GM19452 (cell line): ENCODE data around the gene MXRA7.
"Not testable (repeated sequence)": the region's sequence is repeated elsewhere in the genome, so short reads cannot be mapped to it uniquely, and the experiment has no call there.

Experiments
- ATAC-seq: cut with Tn5 transposase; IDR thresholded peaks from one replicate; pipeline ENCODE4 v1.9.1; 2021; ENCODE audit not compliant: unreplicated experiment

MXRA7 gene

DNA sequence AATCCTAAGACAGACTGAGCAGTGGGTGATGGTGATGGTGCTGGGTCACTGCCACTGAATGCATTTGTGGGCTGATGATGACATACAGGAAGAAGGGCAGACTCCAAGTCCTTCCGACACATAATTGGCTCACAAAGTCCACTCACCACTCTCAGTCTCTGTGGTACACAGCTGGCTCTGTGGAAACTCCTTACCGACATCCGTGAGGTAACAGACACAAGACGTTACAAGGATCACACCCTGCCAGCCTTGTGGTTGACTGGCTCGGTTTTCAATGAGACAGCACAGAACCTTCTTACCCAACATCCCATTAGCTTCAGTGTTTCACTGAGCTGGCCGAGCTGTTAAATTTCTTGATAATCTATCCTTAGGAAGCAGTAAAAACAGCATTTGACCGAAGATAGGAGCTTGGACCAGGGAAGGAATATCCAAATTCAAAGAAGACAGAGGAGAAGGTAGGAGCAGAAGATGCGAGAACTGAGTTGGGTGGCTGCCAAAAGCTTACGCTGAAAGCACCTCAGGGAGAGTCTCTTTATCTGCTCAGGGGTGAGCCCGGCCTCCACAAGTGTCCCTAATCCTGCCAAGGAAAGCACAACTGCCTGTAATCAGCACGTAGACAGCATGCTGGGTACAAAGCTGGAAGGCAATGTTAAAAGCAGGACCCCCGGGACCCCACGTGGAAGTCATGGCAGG, 5.5 kb upstream of the MXRA7 start:
- ATAC-seq, result no peak

DNA sequence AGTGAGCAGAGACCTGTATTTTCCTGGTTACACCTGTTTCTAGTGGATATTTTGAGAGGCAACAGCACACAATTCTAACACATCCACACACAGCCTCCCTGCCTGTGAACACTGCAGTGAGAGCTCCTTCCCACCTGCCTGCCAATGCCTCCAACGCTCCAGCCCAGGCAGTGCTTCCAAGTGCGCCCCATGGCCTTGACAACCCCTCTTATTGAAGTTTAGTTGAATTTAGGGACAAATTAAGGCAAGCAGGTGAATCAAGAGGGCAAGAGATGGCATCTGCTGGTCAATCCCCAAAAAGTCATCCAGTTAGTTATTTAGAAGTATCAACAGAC, 4.7 kb upstream of the MXRA7 start:
- ATAC-seq, result no peak

DNA sequence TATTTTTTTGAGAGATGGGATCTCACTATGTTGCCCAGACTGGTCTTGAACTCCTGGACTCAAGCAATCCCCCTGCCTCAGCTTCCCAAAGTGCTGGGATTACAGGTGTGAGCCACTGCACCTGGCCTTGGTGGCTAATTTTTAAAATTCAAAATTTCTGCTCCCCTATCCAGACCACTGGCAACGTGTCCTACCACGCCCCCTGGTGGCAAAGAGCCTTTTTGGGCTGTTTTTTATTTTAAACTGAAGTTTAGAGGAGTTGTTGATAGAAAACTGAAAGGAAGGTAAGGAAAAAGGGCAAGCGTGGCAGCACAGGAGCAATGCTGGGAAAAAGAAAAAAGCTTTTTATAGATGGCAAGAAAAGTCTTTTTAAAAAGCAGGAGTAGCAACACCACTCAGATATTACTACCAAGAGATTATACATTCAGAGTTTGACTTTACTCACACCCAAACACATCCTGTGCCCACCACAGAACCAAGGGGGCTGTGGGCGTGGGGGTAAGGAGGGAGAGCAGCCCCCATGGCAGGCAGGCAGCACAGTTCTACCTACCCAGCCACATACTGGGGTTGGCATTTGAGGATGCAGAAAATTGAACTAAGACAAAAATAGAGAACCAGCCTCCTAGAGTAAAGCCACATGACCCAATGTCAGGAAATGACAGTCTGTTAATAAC, 4.2 kb upstream of the MXRA7 start:
- ATAC-seq, result no peak

- no peak for ATAC-seq
Observed at GRCh38 chr17:76714336-76714735, 3.6 kb upstream of the MXRA7 start.

DNA sequence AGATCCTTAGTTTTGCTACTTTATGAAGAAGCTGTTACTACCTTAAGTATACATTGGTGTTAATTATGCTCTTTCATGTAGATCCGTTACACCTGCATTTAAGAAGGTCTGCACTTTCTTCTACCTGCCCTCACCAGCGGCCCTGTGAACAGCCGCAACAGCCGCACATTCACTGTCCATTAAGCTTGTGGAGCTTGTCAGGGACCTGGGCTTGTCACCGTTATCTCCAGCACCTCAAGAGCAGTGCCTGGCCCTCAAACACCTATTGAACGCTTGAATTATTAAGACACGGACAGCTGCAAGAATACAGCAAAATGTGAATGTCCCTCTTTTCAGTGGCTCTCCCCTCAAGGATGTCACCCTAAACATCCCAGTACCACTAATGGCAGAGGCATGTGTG, 3.0 kb upstream of the MXRA7 start:
- no peak for ATAC-seq

GRCh38 chr17:76712321-76712720, 1.6 kb upstream of the MXRA7 start:
- ATAC-seq, result not testable (repeated sequence)

- ATAC-seq, result not testable (repeated sequence)
Observed at GRCh38 chr17:76709951-76710862, 558 bp downstream of the MXRA7 start.

DNA sequence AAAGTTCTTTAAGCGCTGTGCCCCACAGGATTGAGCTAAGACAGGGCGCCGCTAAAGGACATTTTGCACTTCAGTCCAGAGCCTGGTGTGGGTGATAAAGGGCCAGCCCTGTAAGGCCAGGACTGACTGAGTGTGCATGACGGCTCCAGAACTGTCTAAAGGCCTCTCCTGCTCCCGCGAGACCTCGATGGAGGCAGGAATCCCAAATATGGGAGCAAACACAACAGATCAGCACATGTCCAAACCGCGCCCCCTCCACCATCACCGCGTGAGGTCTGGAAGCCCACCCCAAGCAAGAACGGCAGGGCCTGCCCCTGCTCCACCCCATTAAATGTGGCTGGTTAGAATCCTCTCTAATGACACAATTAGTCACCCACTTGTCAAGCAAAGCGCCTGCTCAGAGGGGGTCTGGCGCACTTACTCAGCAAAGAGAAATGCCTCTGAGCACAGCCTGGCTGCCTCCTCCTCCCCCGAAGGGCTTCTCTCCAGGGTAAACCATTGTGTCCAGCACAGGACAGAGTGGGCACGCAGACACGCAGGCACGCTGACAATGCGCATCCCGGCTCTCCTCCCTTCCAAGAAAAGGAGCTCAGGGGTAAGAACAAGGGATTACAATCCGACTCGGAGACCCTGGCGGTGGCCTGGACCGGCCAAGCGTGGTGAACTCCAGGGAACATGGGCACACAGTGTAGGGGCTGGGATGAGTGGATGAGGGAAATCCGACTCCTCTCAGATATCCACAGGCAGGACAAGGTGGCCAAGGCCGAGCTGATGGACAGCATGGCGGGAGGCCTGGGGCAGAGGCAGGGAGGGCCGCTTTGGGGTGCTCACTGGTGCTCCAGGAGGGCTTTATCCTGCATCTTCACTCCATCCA, 1.5 kb downstream of the MXRA7 start:
- ATAC-seq, result no peak

- no peak for ATAC-seq
Observed at GRCh38 chr17:76707985-76708807, 2.6 kb downstream of the MXRA7 start.

DNA sequence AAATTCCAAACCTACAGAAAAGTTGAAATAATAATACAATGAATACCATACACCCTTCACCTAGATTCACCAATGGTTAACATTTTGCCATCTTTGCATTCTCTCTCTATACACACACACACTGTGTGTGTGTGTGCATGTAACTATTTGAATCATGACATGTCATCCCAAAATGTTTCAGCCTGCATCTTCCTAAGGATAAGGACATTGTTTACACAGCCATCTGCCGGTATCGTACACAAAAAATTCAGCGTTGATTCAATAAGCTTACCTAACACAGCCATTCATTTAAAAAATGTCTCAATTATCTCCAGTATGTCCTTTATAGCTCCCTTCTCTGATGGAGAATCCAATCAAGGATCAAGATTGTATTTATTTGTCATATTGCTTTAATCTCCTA, 3.9 kb downstream of the MXRA7 start:
- no peak for ATAC-seq

DNA sequence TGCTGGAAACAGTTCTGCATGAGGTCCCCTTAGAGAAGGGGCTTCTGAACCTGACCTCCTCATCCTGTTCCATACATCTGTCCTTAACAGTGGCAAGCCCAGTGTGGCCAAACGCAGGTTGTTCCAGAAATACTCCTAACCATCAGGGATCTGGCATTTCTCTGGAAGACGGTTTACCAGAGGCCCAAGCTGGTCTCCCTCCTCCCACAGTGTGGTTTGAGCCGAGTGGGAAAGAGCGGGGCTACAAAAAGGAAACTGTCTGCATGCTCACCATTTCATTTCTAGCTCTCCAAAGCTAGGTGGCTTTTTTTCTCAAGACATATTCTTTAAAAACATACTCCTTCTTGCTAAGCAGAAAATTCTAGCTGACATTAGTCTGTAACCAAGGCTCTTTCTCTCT, 6.0 kb downstream of the MXRA7 start:
- no peak for ATAC-seq

- no peak for ATAC-seq
Observed at GRCh38 chr17:76702941-76703637, 7.7 kb downstream of the MXRA7 start.

DNA sequence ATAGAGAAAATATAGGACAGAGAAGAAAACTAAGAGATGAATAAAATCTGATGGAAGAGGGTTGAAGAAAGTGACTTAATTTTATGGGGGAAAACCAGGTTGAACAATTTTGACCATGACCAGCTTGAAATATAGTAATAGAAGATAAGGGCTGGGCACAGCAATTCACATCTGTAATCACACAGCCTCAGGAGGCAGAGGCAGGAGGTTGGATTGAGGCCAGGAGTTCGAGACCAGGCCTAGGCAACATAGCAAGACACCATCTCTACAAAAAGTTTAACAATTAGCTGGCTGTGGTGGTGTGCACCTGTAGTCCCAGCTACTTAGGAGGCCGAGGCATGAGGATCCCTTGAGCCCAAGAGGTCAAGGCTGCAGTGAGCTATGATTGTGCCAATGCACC, 8.7 kb downstream of the MXRA7 start:
- ATAC-seq, result no peak

GRCh38 chr17:76701471-76701967, 9.2 kb downstream of the MXRA7 start:
- no peak for ATAC-seq

GRCh38 chr17:76700617-76701470, 9.9 kb downstream of the MXRA7 start:
- ATAC-seq, result no peak

GRCh38 chr17:76700270-76700616, 10.5 kb downstream of the MXRA7 start:
- no peak for ATAC-seq

- ATAC-seq, result not testable (repeated sequence)
Observed at GRCh38 chr17:76698466-76698977, 12.2 kb downstream of the MXRA7 start.
